Medulla oblongata (tissue), 1 donor: ENCODE measurements around the gene GRAMD2A.

Experiments used
- DNase-seq: peaks from one replicate; pipeline ENCODE4 v3.0.0-alpha.2; 2015; ENCODE audit errors: extremely low spot score

Gene GRAMD2A

DNA sequence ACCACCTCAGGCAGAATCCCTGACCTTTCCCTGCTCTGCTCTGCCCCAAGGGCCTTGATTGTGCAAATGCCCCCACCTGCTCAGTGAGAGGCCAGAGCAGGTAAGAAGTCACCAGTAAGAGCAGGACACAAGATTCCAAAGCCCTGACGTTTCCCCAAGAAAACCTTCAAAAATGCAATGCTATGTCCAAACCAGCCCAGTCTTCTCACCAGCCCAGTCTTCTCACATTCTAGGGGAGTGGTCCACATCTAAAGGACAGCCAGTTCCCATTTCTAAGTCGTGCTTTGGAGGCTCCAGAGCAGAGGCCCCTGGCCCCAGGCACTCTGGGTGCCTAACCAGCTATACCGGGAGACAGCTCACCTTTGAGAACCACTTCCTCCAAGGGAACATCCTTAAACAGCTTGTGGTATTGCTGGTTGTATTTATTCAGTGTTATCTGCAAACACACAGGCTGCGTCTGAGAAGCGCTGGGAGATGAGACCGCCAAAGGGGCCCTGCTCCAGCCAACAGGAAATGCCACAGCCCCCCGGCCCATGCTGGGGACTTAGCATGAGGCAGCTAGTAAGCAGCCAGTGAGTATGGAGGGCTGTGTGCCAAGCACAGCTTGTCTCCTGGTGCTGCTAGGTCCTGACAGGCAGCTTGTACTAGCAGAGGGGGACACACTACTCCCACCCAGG is 29.3 kb downstream of the GRAMD2A start:
- no peak for DNase-seq

DNA sequence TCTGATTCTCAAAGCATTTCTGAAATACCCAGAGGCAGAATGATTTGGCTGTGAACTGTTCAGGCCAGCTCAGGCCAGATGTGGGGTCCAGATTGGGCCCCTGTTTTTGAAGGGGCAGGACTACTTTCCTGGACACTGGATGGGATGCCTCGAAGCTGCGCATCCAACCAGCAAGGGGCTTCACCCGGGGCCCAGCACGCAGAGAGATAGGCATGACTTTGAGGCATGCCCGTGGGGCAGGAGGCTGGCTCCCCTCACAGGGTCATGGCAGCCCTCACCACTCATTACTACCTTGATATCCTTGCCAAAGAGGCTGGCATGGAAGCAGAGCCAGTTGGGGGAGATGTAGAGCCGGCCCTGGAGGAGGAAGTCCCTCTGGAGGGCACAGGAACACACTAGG is 30.1 kb downstream of the GRAMD2A start:
- no peak for DNase-seq

DNA sequence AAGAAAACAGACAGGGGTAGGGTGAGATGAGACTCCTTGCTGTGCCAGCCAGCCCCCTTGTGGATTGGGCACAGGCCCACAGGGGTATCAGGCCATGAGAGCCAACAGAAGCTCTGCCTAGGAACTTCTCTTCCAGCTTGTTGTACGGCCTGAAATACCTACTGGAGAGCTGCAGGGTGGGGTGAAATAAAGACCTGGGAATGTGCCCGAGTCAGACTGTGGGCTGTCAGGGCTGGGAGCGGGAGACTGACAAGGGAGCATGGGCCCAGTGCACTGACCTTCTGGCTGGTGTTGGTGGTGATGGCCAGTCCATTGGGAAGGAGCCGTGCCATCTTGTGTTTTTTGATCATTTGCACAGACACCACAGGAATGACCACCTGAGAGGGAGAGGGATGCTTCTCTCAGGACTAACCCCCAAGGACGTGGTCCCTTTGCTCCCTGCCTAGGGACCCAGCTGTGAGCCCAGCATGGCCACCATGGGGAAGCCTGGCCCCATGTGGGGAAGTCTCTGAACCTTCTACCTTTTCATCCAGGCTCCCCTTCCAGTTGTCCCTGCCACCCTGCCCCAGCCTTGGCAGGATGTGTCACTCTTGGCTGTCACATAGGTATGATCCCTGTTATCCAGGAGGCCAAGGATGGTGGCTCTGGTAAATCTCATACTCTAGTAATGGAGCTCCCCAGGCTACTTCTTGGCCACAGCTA is 30.7 kb downstream of the GRAMD2A start:
- DNase-seq = no peak

DNA sequence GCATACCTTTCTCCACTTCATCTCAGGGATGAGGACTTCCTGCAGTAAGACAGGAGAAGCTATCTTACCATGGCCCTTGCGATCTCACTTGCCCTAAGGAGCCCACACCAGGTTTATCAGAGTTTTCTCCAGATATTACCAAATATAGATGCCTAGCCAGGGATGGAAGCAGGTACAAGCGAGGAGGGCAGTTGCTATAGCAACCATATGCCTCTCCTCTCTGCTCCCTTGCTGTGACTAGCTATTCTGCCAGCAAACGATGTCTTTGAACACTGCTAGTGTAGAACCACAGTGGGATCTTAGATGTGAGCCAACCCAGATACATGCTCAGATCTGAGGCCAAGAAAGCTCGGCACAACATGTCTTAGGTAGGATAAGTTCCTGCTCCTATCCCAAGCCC is 33.9 kb downstream of the GRAMD2A start:
- no peak for DNase-seq

DNA sequence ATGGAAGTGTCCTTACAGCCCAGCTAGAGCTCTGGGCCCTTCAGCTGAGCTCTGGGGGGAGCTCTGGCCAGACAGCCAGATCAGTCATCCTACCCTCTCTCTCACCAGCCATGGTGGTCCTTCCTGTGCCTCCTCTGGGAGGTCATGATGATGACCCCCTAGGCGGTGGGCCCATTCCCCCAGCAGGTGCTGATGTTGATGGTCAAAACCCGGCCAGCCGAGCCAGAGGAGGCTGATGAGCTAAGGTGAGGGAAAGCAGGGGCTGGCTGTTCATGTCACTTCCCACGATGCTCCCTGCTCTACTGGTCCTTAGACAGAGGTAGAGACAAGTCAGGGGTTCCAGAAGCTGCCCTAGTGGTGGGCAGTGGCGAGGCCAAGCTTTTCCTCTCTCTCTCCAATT is 35.0 kb downstream of the GRAMD2A start:
- DNase-seq = no peak

DNA sequence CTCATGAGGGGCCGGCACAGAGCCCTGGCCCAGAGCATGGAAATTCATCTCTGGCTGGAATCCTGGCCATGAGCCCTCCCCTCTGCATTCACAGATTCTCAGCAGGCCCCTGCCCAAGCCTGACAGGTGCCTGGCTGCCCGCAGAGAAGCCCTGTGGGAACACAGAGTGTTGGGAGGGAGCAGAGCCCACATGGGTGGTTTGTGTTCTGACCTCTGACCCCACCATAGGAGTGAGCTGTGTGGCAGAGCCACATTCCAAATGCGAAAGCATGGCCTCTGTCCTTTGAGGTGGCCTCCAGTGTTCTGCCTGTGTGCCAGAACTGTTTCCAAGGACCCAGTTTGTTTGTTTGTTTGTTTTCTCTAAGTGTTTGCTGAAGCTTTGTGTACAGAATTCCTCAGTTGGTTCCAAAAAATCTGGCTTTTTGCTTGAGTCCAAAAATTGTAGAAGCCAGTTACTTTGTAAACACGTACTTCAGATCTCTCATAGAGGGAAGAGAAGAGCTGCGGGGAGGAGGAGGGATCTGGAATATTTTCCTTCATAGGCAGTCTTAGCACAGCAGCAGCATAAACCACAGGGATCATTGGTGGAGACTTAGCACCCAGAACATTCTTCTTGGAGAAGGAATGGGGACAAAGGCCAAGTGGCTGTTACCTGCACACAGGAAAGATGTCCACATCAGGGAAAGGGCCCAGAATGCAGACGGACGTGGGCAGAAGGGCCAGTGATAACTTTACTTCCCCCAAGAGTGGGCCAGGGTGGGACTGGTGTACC is 36.0 kb downstream of the GRAMD2A start:
- no peak for DNase-seq

DNA sequence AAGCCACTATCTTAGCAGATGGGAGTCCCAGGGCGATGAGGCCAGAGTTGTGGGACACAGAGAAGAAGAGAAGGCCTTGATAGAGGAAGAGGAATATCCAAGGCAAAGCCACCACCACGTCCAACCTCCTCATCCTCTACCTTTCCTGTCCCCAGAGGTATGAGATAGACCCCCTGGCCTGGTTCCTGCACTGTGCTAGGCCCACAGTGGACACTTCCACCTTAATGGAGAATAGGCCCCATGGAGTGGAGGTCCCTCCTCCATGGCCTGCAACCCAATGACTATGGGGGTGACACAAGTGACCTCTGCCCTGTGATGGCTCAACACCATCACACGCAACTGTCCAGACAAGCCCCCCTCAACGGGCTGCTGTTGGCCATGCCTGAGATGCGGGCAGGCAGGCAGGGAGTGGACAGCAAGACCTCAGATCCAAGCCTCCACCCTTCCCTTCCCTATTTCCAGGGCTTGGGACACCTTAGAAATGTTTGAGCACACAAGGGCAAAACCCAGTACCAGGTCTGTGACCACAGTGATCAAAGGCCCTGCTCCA is 36.8 kb downstream of the GRAMD2A start:
- DNase-seq = no peak

DNA sequence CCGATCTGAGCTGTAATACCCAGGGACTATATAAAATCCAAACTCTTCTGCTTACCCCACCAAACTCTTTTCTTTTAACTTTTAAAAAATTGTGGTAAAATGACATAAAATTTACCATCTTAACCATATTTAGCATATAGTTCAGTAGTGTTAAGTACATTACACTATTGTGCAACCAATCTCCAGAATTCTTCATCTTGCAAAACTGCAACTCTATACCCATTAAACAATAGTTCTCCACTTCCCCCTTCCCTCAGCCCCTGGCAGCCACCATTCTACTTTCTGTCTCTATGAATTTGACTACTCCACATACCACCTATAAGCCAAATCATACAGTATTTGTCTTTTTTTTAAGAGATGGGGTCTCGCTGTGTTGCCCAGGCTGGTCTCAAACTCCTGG is 40.7 kb downstream of the GRAMD2A start:
- DNase-seq = no peak

DNA sequence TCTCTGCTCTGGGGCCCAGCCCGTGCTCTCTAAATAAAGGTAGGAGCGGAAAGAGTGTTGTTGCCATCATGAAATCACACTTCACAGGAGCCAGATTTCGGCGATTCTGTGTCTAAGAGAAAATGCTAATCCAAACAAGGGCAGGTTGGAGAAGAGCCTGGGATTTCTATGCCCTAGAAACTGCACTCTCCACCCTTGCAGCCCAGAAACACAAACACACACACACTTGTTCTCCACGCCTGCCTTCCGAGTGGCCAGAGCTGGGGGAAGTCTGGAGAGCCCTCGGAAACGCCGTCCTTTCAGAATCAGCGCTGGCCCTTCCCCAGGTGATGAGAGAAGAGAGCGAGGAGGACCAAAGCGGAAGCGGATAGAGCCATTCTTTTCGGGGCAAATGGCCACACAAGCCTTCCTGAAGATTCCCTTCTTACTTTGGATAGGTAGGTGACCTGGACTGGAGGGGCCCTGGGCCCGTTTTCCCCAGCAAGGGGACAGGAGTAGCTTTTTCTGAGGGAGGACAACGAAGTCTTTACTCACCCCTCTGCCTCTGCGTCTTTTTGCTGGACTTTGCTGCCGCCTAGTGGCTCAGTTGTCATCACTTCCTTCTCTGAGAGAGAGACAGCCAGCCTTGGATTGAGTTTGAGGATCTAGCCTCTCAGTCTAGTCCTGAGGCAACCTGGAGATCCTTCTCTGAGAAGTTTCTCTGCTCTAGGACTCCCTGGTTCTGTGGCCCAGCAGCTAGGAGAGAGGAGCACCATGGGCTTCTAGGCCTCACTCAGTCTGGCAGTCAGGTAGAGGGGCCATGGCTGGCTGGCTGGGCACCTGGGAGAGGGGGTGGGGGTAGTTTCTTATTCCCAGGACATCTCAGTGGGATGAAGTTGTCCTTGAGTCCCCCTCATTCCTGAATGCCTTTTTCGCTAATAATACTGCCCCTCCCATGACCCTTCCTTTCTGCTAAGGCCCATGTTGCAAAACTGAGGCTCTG is 41.7 kb downstream of the GRAMD2A start:
- peak; percentile 97 for DNase-seq

DNA sequence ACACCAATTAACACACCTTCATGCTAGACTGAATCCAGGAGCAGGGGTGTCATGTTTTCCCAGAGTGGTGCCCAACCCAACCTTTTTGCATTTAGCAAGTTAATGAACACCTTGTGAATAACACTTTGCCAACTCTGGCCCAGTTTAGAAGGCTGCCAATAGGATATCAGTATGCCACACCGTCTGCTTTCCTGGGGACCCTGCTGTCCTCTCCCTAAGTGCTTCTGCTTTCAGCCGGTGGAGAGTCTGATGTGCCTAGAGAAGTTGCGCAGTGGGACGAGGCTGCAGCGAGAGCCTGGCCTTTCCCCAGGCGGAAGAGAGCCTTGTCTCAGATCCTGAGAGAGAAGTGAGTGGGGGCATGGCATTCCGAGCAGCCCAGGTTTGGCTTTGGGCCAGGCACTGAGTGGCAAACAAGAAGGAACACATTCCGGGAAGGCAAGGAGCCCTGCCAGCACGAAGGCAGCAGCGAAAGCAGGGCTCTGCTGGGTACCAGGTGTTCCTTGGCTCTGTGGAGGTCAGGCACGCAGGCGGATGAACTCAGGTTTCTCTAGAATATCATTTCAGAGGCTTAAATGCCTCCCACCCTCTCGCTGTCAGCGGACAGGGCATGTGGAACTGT is 42.5 kb downstream of the GRAMD2A start:
- peak; percentile 48 for DNase-seq

DNA sequence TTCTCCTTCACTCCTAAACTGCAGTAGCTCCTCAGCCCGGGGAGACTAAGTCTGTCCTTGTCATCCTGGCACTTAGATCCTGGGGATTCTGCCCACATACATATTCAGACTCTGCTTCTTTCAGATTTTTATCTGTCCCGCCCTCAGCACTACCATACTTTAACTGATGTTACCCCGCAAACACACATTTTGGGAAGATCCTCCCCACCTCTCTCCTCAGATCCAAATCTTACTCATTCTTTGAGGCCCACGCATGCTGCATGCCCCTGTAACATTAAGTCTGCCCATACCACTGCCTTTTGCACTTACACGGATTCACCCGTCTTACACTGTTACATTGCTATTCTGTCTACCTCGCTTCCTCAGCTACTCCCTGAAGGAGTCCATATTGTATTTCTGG is 43.3 kb downstream of the GRAMD2A start:
- no peak for DNase-seq

DNA sequence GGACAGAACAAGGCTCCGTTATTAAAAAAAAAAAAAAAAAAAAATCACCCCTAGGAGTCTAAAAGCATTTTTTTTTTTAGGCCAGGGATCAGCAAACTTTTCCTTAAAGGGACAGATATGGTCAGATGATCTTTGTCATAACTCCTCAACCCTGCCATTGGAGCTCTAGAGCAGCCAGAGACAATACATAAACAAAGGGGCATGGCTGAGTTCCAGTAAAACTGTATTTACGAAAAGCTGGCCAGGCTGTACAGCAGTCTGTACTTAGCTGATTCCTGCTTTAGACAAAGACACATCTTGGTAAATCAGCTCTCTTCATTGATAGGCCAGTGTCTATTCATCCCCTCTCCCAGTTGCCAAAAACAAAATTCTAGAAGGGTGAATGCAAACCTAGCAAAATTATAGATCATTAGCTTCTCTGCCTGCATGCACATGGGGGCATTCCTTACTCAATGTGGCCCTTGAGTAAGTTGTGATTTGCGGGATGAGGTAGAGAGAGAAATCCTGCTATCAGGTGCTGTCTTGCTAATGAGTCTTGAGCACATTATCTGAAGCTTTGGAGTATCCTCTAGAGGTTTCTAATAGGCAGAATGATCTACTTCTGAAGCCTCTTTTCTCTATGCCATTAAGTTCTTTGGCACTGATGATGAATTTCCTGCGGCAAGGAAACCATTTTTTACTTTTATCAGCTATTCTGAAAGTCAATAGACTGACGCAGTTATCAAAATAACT is 44.2 kb downstream of the GRAMD2A start:
- no peak for DNase-seq

DNA sequence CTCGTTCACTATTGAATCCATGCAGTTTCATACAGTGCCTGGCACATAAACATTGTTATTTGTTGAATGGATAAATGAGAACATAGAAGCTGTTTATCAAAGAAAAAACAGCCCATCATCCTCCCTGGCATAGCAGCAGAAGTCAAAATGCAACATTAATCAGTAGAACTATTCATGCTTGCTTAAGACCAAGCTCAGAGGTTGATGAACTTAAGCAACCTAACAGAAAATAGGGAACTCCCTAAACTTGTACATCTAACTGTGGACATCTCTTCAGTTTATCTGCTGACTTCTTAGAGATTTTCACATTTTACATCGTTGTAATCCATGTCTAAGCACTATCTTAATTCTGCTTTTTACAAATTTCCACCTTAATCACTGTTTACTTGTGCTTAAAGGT is 50.2 kb downstream of the GRAMD2A start:
- DNase-seq = no peak

DNA sequence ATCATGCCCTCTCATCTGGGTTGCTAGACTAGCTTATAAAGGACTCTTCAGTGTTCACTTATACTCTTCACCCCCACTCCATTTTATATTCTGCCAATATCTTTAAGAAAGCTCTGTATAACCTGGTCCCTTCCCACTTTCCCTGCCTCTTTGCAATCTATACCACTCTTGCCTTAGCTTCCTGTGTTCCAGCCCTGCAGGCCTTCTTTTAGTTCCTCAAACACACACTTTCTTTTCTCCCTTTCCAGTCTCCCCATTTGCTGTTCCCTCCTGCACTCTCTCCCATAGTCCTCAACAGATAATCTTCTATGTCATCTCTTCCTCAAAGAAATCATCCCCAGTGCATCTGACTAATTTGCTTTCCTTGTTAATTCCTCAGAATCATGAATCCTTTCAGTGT is 50.7 kb downstream of the GRAMD2A start:
- no peak for DNase-seq

DNA sequence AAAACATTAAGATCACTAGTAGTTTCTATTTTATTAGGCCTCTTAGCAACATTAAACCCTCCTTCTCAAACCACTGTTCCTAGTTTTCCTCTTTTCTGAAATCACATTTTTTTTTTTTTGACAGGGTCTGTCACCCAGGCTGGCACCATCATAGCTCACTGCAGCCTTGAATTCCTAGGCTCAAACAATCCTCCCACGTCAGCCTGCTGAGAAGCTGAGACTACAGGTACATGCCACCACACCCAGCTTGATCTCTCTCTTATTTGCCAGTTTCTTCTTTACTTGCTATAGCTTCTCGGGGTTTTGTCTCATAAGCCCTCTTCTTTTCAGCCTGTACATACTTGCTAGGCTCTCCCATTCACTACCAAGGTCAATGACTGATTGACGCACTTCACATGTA is 51.4 kb downstream of the GRAMD2A start:
- no peak for DNase-seq

DNA sequence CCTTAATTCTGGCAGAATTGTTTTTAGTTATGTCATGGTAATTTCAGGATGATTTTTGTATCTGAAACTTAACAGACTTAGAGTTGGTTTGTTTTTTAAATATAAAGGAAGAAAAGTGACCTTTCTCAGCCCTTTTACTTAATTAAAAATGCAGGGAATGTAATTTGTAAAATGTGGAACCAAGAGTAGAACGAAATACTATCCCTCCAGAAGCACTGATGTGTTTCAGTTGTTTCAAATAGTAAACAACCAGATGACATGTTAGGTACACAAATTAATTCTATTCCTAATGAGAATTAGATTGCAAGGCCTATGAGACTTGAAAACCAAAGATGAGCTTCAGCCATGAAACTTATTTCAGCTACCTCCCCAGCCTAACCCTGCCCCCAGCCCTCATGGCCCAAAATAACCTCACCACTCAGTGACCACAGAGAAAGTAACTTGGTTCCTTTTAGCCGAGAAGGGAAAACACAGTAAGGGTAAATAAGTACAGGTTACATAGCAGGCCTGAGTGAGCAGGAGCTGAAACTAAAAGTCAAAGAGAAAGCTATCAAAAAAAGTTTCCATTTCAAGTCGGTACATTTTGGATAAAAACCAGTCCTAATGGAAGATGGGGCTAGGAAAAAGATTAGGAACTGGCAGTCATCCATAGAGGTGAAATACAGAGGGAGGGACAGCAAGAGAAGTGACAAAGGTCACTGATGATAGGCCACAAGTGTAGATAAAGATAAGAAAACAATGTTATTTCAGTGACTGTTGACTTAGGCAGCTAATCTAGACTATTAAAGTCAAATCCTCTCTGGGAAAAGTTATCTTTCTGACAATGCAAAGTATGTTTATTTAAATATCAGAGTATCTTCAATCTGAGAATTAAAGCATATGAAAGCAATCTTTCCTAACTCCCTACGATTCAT is 56.2 kb downstream of the GRAMD2A start:
- DNase-seq = no peak

DNA sequence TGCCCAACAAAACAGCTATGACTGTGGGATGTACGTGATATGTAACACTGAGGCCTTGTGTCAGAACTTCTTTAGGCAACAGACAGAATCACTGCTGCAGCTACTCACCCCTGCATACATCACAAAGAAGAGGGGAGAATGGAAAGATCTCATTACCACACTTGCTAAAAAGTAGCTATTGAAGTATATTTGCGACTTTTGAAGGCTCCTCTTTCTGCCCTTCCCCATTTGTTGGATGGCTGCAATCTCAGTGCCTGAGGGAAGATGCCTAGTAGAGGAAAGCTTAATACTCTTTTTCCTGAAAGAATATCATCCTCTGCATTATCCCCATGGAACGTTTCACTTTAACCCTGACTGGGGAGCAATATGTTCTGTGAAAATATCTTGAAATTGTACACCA is 57.5 kb downstream of the GRAMD2A start:
- no peak for DNase-seq

DNA sequence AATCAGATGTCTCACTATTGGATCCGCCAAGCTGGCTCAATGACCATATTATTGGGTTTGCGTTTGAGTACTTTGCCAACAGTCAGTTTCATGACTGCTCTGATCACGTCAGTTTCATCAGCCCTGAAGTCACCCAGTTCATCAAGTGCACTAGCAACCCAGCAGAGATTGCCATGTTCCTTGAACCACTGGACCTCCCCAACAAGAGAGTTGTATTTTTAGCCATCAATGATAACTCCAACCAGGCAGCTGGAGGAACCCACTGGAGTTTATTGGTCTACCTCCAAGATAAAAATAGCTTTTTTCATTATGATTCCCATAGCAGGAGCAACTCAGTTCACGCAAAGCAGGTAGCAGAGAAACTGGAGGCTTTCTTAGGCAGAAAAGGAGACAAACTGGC is 57.9 kb downstream of the GRAMD2A start:
- no peak for DNase-seq
